ENCODE results near the gene KRT34.

The KRT34 gene

GRCh38 chr17:41334385-41335305 lies 47.5 kb downstream of the KRT34 start:
- DNase-seq (ENCODE audit: low read depth), result peak; percentile 11
- TF ChIP-seq CTCF (IDR thresholded peaks at IDR 0.05; ENCODE audit: insufficient read depth, low read depth, low read length, missing control alignments), result no peak
- no peak overlapping the region for H3K4me3 ChIP-seq (ENCODE audit: low read depth, low read length)

GRCh38 chr17:41333836-41334235 lies 48.3 kb downstream of the KRT34 start:
- TF ChIP-seq CTCF (IDR thresholded peaks at IDR 0.05; ENCODE audit: insufficient read depth, low read depth, low read length, missing control alignments), result no peak
- no peak overlapping the region for H3K4me3 ChIP-seq (ENCODE audit: low read depth, low read length)
- no peak for DNase-seq (ENCODE audit: low read depth)

GRCh38 chr17:41333098-41333497 lies 49.0 kb downstream of the KRT34 start:
- H3K4me3 ChIP-seq (ENCODE audit: low read depth, low read length), result no peak overlapping the region
- DNase-seq (ENCODE audit: low read depth), result no peak
- no peak for TF ChIP-seq CTCF (IDR thresholded peaks at IDR 0.05; ENCODE audit: insufficient read depth, low read depth, low read length, missing control alignments)

GRCh38 chr17:41332239-41332638 lies 49.9 kb downstream of the KRT34 start:
- no peak overlapping the region for H3K4me3 ChIP-seq (ENCODE audit: low read depth, low read length)
- TF ChIP-seq CTCF (IDR thresholded peaks at IDR 0.05; ENCODE audit: insufficient read depth, low read depth, low read length, missing control alignments), result no peak
- DNase-seq (ENCODE audit: low read depth), result no peak

- H3K4me3 ChIP-seq (ENCODE audit: low read depth, low read length), result no peak overlapping the region
- TF ChIP-seq CTCF (IDR thresholded peaks at IDR 0.05; ENCODE audit: insufficient read depth, low read depth, low read length, missing control alignments), result no peak
- no peak for DNase-seq (ENCODE audit: low read depth)
These were observed 50.5 kb downstream of the KRT34 start for GRCh38 chr17:41331606-41332005.

GRCh38 chr17:41329279-41329948 lies 52.7 kb downstream of the KRT34 start:
- no peak overlapping the region for H3K4me3 ChIP-seq (ENCODE audit: low read depth, low read length)
- DNase-seq (ENCODE audit: low read depth), result no peak
- TF ChIP-seq CTCF (IDR thresholded peaks at IDR 0.05; ENCODE audit: insufficient read depth, low read depth, low read length, missing control alignments), result no peak

All from GM12865 (cell line).